ENCODE results near the gene TMEM185B.
"Not testable (repeated sequence)": the region's sequence is repeated elsewhere in the genome, so short reads cannot be mapped to it uniquely, and the experiment has no call there.

The TMEM185B gene

GRCh38 chr2:120251078-120251477, 27.9 kb upstream of the TMEM185B start:
- DNase-seq (ENCODE audit: low read depth): no peak

GRCh38 chr2:120250640-120251039, 27.4 kb upstream of the TMEM185B start:
- DNase-seq (ENCODE audit: low read depth): no peak

- no peak for DNase-seq (ENCODE audit: low read depth)
Measured at GRCh38 chr2:120247851-120248250, 24.7 kb upstream of the TMEM185B start.

- DNase-seq (ENCODE audit: low read depth): no peak
Measured at GRCh38 chr2:120246546-120247300, 23.5 kb upstream of the TMEM185B start.

GRCh38 chr2:120245520-120246332, 22.5 kb upstream of the TMEM185B start:
- no peak for DNase-seq (ENCODE audit: low read depth)

- DNase-seq (ENCODE audit: low read depth): no peak
Measured at GRCh38 chr2:120244656-120245519, 21.7 kb upstream of the TMEM185B start.

- DNase-seq (ENCODE audit: low read depth): no peak
Measured at GRCh38 chr2:120243875-120244553, 20.8 kb upstream of the TMEM185B start.

GRCh38 chr2:120243211-120243610, 20.0 kb upstream of the TMEM185B start:
- no peak for DNase-seq (ENCODE audit: low read depth)

- DNase-seq (ENCODE audit: low read depth): no peak
Measured at GRCh38 chr2:120241684-120242083, 18.5 kb upstream of the TMEM185B start.

GRCh38 chr2:120240901-120241429, 17.8 kb upstream of the TMEM185B start:
- DNase-seq (ENCODE audit: low read depth): no peak

GRCh38 chr2:120239488-120240287, 16.5 kb upstream of the TMEM185B start:
- no peak for DNase-seq (ENCODE audit: low read depth)

- no peak for DNase-seq (ENCODE audit: low read depth)
Measured at GRCh38 chr2:120238728-120239487, 15.7 kb upstream of the TMEM185B start.

GRCh38 chr2:120237491-120237902, 14.3 kb upstream of the TMEM185B start:
- DNase-seq (ENCODE audit: low read depth): no peak

- DNase-seq (ENCODE audit: low read depth): no peak
Measured at GRCh38 chr2:120236791-120237190, 13.6 kb upstream of the TMEM185B start.

- DNase-seq (ENCODE audit: low read depth): no peak
Measured at GRCh38 chr2:120236316-120236715, 13.1 kb upstream of the TMEM185B start.

GRCh38 chr2:120235681-120236080, 12.5 kb upstream of the TMEM185B start:
- no peak for DNase-seq (ENCODE audit: low read depth)

- DNase-seq (ENCODE audit: low read depth): not testable (repeated sequence)
Measured at GRCh38 chr2:120235158-120235557, 12.0 kb upstream of the TMEM185B start.

- no peak for DNase-seq (ENCODE audit: low read depth)
Measured at GRCh38 chr2:120233292-120233691, 10.1 kb upstream of the TMEM185B start.

GRCh38 chr2:120231974-120232635, 8.9 kb upstream of the TMEM185B start:
- peak; percentile 37 for DNase-seq (ENCODE audit: low read depth)

All from stimulated activated CD8-positive, alpha-beta memory T cell treated with anti-CD3 and anti-CD28 coated beads, Interleukin-15, amount 100 ng/mL, for 1 hour (primary cell).